ENCODE data around the gene PPP1R13B. TPM values are rescaled to one million over a fixed set of nuclear protein-coding genes. Genes with fewer than 3 reads are reported as not detected.

PPP1R13B gene
- total RNA-seq, 3 donors from 2014 or later, result 6.8 to 11.8 (median 9.7) TPM

- no peaks in the 10 kb centered on the region for H3K9me3 Mint-ChIP-seq
- H3K4me3 Mint-ChIP-seq, result no peak overlapping the region
- no peaks in the 10 kb centered on the region for H3K27me3 Mint-ChIP-seq (ENCODE audit: low read depth)
- ATAC-seq (no peak), DNase-seq (no peak)
- peaks cover 2% of the 10 kb centered on the region for H3K4me1 Mint-ChIP-seq (ENCODE audit: low read depth)
- peaks cover 29% of the 10 kb centered on the region for H3K36me3 Mint-ChIP-seq (ENCODE audit: insufficient read depth)
These were observed 161.8 kb downstream of the PPP1R13B start for GRCh38 chr14:103685276-103686211.

- Mint-ChIP-seq H3K27me3 (ENCODE audit: low read depth) (no peaks in the 10 kb centered on the region), H3K4me3 (no peak overlapping the region), H3K9me3 (no peaks in the 10 kb centered on the region), H3K4me1 (ENCODE audit: low read depth) (peaks cover 2% of the 10 kb centered on the region), H3K36me3 (ENCODE audit: insufficient read depth) (peaks cover 31% of the 10 kb centered on the region)
- DNase-seq (no peak), ATAC-seq (no peak)
These were observed 162.5 kb downstream of the PPP1R13B start for GRCh38 chr14:103684871-103685270.

GRCh38 chr14:103684471-103684870 lies 162.9 kb downstream of the PPP1R13B start:
- Mint-ChIP-seq H3K36me3 (ENCODE audit: insufficient read depth) (peaks cover 32% of the 10 kb centered on the region), H3K4me3 (no peak overlapping the region), H3K27me3 (ENCODE audit: low read depth) (no peaks in the 10 kb centered on the region), H3K9me3 (no peaks in the 10 kb centered on the region), H3K4me1 (ENCODE audit: low read depth) (peaks cover under 1% of the 10 kb centered on the region)
- DNase-seq (no peak), ATAC-seq (no peak)

Other genes starting within 250 kb of the PPP1R13B start
- 100 to 1,000 TPM; 102 to 127 (median 110) TPM for gene KLC1, start 218.4 kb downstream of the PPP1R13B start, total RNA-seq
- 10 to 100 TPM; 60.6 to 74.0 (median 69.5) TPM for gene XRCC3, start 132.1 kb downstream of the PPP1R13B start, total RNA-seq
- 10 to 100 TPM; 13.6 to 19.1 (median 13.7) TPM for gene ZFYVE21, start 131.8 kb downstream of the PPP1R13B start, total RNA-seq
- 1 to 10 TPM in 1 of 3 donors, under 1 TPM in 2; 0.30 to 1.1 (median 0.90) TPM for gene TDRD9, start 80.9 kb upstream of the PPP1R13B start, total RNA-seq
- not detected for gene RD3L, start 95.0 kb upstream of the PPP1R13B start, total RNA-seq
- under 1 TPM in 1 of 3 donors, not detected in 2; 0.19 TPM for gene ASPG, start 238.1 kb upstream of the PPP1R13B start, total RNA-seq